ENCODE measurements around the gene EEF1A1.

Gene EEF1A1

DNA sequence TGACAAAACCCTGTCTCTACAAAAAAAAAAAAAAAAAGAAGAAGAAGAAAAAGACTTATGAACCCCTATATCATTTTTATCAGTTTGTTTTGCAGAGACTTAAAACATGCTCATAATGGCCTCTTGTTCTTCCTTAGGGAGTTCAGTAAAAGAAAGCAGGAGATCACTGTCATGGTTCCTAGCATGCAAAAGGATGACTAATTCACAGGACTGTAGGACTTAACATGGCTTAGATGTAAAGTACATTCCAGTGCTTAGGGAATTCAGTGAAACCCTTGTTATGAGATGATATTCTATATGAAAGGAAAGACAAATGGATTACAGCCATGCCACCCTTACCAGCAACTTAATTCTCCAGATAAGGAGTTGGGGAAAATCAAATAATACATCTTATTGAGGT, 29.5 kb downstream of the EEF1A1 start:
- Histone ChIP-seq H2BK120ac (ENCODE audit: low read depth, low read length) (no peak overlapping the region), H3K36me3 (replicated peaks in 1 of 2; ENCODE audit: control insufficient read depth in 2 of 2, insufficient read depth in 2 of 2, low read length in 2 of 2) (peaks cover 15 to 42% of the 10 kb centered on the region in 2 donors), H3K18ac (ENCODE audit: low read length) (no peak overlapping the region), H3K4me1 (ENCODE audit: control insufficient read depth in 2 of 2, insufficient read depth in 1 of 2, low read depth in 1 of 2, low read length in 2 of 2) (no peaks in the 10 kb centered on the region), H2AK5ac (ENCODE audit: low read depth, low read length) (no peak overlapping the region), H3K23ac (ENCODE audit: low read depth, low read length, poor library complexity) (no peak overlapping the region), H4K8ac (ENCODE audit: low read depth, low read length) (no peak overlapping the region), H3K9me3 (replicated peaks in 1 of 2; ENCODE audit: control insufficient read depth in 2 of 2, insufficient read depth in 1 of 2, low read depth in 1 of 2, low read length in 2 of 2) (peaks cover 0 to 5% of the 10 kb centered on the region in 2 donors), H3K27me3 (ENCODE audit: control insufficient read depth in 3 of 3, insufficient read depth in 3 of 3, low read depth in 1 of 3, low read length in 3 of 3) (no peaks in the 10 kb centered on the region), H2BK12ac (ENCODE audit: low read length) (no peak overlapping the region), H2AFZ (ENCODE audit: low read length) (no peak overlapping the region), H3K4ac (ENCODE audit: low read length) (no peak overlapping the region), H2BK15ac (ENCODE audit: low read length) (no peak overlapping the region), H3K4me3 (ENCODE audit: low read length in 2 of 2) (no peak overlapping the region), H3K79me1 (ENCODE audit: low read depth, low read length) (no peaks in the 10 kb centered on the region), H4K91ac (ENCODE audit: low read depth, low read length, poor library complexity) (no peak overlapping the region), H3K4me2 (ENCODE audit: insufficient read depth, low read length, poor library complexity, severe bottlenecking) (no peak overlapping the region), H2BK5ac (ENCODE audit: low read length) (no peak overlapping the region), H3K27ac (replicated peaks; ENCODE audit: low read length) (no peak overlapping the region), H3K9ac (ENCODE audit: low read depth, low read length, poor library complexity) (no peak overlapping the region), H3K14ac (ENCODE audit: low read length) (no peak overlapping the region)
- DNase-seq (ENCODE audit: low spot score) = no peak

DNA sequence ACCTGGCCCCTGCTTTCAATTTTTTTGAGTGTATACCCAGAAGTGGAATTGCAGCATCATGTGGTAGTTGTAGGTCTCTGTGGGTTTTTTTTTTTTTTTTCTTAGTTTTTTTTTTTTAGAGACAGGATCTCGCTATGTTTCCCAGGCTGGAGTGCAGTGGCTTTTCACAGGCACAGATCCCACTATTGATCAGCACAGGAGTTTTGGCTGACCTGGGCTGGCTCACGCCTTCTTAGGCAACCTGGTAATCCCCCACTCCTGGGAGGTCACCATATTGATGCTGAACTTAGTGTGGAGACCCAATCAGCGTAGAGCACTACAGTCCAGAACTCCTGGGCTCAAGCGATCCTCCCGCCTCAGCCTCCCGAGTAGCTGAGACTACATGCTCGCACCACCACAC, 33.4 kb downstream of the EEF1A1 start:
- Histone ChIP-seq H2BK120ac (ENCODE audit: low read depth, low read length) (no peak overlapping the region), H3K9ac (ENCODE audit: low read depth, low read length, poor library complexity) (no peak overlapping the region), H3K23ac (ENCODE audit: low read depth, low read length, poor library complexity) (no peak overlapping the region), H3K4me1 (ENCODE audit: control insufficient read depth in 2 of 2, insufficient read depth in 1 of 2, low read depth in 1 of 2, low read length in 2 of 2) (no peaks in the 10 kb centered on the region), H3K4me3 (ENCODE audit: low read length in 2 of 2) (no peak overlapping the region), H2BK15ac (ENCODE audit: low read length) (no peak overlapping the region), H2AFZ (ENCODE audit: low read length) (no peak overlapping the region), H3K9me3 (replicated peaks in 1 of 2; ENCODE audit: control insufficient read depth in 2 of 2, insufficient read depth in 1 of 2, low read depth in 1 of 2, low read length in 2 of 2) (peaks cover 0 to 5% of the 10 kb centered on the region in 2 donors), H3K18ac (ENCODE audit: low read length) (no peak overlapping the region), H3K27me3 (ENCODE audit: control insufficient read depth in 3 of 3, insufficient read depth in 3 of 3, low read depth in 1 of 3, low read length in 3 of 3) (no peaks in the 10 kb centered on the region), H4K91ac (ENCODE audit: low read depth, low read length, poor library complexity) (no peak overlapping the region), H2BK5ac (ENCODE audit: low read length) (no peak overlapping the region), H3K14ac (ENCODE audit: low read length) (no peak overlapping the region), H3K36me3 (replicated peaks in 1 of 2; ENCODE audit: control insufficient read depth in 2 of 2, insufficient read depth in 2 of 2, low read length in 2 of 2) (peaks cover 13 to 50% of the 10 kb centered on the region in 2 donors), H2BK12ac (ENCODE audit: low read length) (no peak overlapping the region), H3K4ac (ENCODE audit: low read length) (no peak overlapping the region), H3K79me1 (ENCODE audit: low read depth, low read length) (no peaks in the 10 kb centered on the region), H3K4me2 (ENCODE audit: insufficient read depth, low read length, poor library complexity, severe bottlenecking) (no peak overlapping the region), H2AK5ac (ENCODE audit: low read depth, low read length) (no peak overlapping the region), H4K8ac (ENCODE audit: low read depth, low read length) (no peak overlapping the region), H3K27ac (replicated peaks; ENCODE audit: low read length) (no peak overlapping the region)
- no CpG with 5 or more reads among the region's 7 CpGs for WGBS, 2 donors (ENCODE audit: extremely low coverage in 2 of 2, insufficient read length in 2 of 2, insufficient replicate concordance in 1 of 2)
- DNase-seq (ENCODE audit: low spot score) = no peak

DNA sequence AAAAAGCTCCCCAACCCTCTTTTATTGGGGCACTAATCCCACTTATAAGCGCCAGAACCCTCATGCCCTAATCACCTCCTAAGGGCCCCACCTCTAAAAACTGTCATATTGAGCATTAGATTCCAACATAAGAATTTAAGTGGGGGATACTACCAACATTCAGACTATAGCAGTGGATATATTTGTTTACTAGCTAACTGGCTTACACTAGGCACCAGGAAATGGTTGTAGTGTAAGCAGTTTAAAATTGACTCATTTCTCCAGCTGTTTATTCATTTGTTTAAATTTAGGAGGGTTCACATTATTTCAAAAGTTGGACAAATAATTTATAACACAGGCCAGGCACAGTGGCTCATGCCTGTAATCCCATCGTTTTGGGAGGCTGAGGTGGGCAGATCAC, 36.4 kb downstream of the EEF1A1 start:
- no peaks in the 10 kb centered on the region for H3K4me1 ChIP-seq (ENCODE audit: control insufficient read depth in 2 of 2, insufficient read depth in 1 of 2, low read depth in 1 of 2, low read length in 2 of 2)
- H3K27me3 ChIP-seq (ENCODE audit: control insufficient read depth in 3 of 3, insufficient read depth in 3 of 3, low read depth in 1 of 3, low read length in 3 of 3) = no peaks in the 10 kb centered on the region
- H3K18ac ChIP-seq (ENCODE audit: low read length) = no peak overlapping the region
- peaks cover 1% of the 10 kb centered on the region for H3K79me1 ChIP-seq (ENCODE audit: low read depth, low read length)
- H3K4ac ChIP-seq (ENCODE audit: low read length) = no peak overlapping the region
- H3K4me2 ChIP-seq (ENCODE audit: insufficient read depth, low read length, poor library complexity, severe bottlenecking) = no peak overlapping the region
- H3K36me3 ChIP-seq (replicated peaks in 1 of 2; ENCODE audit: control insufficient read depth in 2 of 2, insufficient read depth in 2 of 2, low read length in 2 of 2) = peaks cover 25 to 65% of the 10 kb centered on the region in 2 donors
- H2AFZ ChIP-seq (ENCODE audit: low read length) = no peak overlapping the region
- H2BK12ac ChIP-seq (ENCODE audit: low read length) = no peak overlapping the region
- no peak overlapping the region for H2BK5ac ChIP-seq (ENCODE audit: low read length)
- no peak overlapping the region for H2BK120ac ChIP-seq (ENCODE audit: low read depth, low read length)
- no peaks in the 10 kb centered on the region for H3K9me3 ChIP-seq (replicated peaks in 1 of 2; ENCODE audit: control insufficient read depth in 2 of 2, insufficient read depth in 1 of 2, low read depth in 1 of 2, low read length in 2 of 2)
- H4K8ac ChIP-seq (ENCODE audit: low read depth, low read length) = no peak overlapping the region
- no peak overlapping the region for H3K4me3 ChIP-seq (ENCODE audit: low read length in 2 of 2)
- H4K91ac ChIP-seq (ENCODE audit: low read depth, low read length, poor library complexity) = no peak overlapping the region
- H3K14ac ChIP-seq (ENCODE audit: low read length) = no peak overlapping the region
- H2AK5ac ChIP-seq (ENCODE audit: low read depth, low read length) = no peak overlapping the region
- WGBS, 2 donors (ENCODE audit: extremely low coverage in 2 of 2, insufficient read length in 2 of 2, insufficient replicate concordance in 1 of 2) = no CpG with 5 or more reads among the region's 2 CpGs
- H2BK15ac ChIP-seq (ENCODE audit: low read length) = no peak overlapping the region
- H3K27ac ChIP-seq (replicated peaks; ENCODE audit: low read length) = no peak overlapping the region
- no peak overlapping the region for H3K23ac ChIP-seq (ENCODE audit: low read depth, low read length, poor library complexity)
- no peak for DNase-seq (ENCODE audit: low spot score)
- H3K9ac ChIP-seq (ENCODE audit: low read depth, low read length, poor library complexity) = no peak overlapping the region

DNA sequence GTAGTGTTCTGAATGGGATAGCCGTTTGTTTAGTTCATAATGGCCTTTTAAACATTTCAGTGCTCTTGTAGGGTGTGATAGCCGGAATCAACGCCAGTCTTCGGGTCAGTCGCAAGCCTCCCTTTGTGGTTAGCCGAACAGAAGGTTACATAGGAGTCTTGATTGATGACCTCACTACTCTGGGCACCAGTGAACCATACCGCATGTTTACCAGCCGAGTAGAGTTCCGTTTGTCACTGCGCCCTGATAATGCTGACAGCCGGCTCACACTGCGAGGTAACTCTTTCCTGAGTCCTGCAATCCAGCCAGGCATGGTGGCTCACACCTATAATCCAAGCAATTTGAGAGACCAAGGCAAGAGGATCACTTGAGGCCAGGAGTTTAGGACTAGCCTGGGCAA, 38.9 kb downstream of the EEF1A1 start:
- Histone ChIP-seq H3K27ac (replicated peaks; ENCODE audit: low read length) (no peak overlapping the region), H3K4me1 (ENCODE audit: control insufficient read depth in 2 of 2, insufficient read depth in 1 of 2, low read depth in 1 of 2, low read length in 2 of 2) (no peaks in the 10 kb centered on the region), H4K8ac (ENCODE audit: low read depth, low read length) (no peak overlapping the region), H3K23ac (ENCODE audit: low read depth, low read length, poor library complexity) (no peak overlapping the region), H3K4me3 (ENCODE audit: low read length in 2 of 2) (no peak overlapping the region), H3K9ac (ENCODE audit: low read depth, low read length, poor library complexity) (no peak overlapping the region), H3K79me1 (ENCODE audit: low read depth, low read length) (peaks cover 1% of the 10 kb centered on the region), H2BK12ac (ENCODE audit: low read length) (no peak overlapping the region), H2BK5ac (ENCODE audit: low read length) (no peak overlapping the region), H3K18ac (ENCODE audit: low read length) (no peak overlapping the region), H3K9me3 (replicated peaks in 1 of 2; ENCODE audit: control insufficient read depth in 2 of 2, insufficient read depth in 1 of 2, low read depth in 1 of 2, low read length in 2 of 2) (no peaks in the 10 kb centered on the region), H4K91ac (ENCODE audit: low read depth, low read length, poor library complexity) (no peak overlapping the region), H2BK120ac (ENCODE audit: low read depth, low read length) (no peak overlapping the region), H3K4me2 (ENCODE audit: insufficient read depth, low read length, poor library complexity, severe bottlenecking) (no peak overlapping the region), H2BK15ac (ENCODE audit: low read length) (no peak overlapping the region), H3K27me3 (ENCODE audit: control insufficient read depth in 3 of 3, insufficient read depth in 3 of 3, low read depth in 1 of 3, low read length in 3 of 3) (no peaks in the 10 kb centered on the region), H3K4ac (ENCODE audit: low read length) (no peak overlapping the region), H3K36me3 (replicated peaks in 1 of 2; ENCODE audit: control insufficient read depth in 2 of 2, insufficient read depth in 2 of 2, low read length in 2 of 2) (peaks cover 21 to 52% of the 10 kb centered on the region in 2 donors), H2AK5ac (ENCODE audit: low read depth, low read length) (no peak overlapping the region), H3K14ac (ENCODE audit: low read length) (no peak overlapping the region), H2AFZ (ENCODE audit: low read length) (no peak overlapping the region)
- WGBS, 2 donors (ENCODE audit: extremely low coverage in 2 of 2, insufficient read length in 2 of 2, insufficient replicate concordance in 1 of 2) = no CpG with 5 or more reads among the region's 12 CpGs
- DNase-seq (ENCODE audit: low spot score) = no peak

Data from neuronal stem cell (in vitro differentiated cells).